PFSK-1 (cell line): ENCODE data around the gene BCL3.

Experiments
- FOXP2 ChIP-seq: optimal IDR thresholded peaks from 2 replicates; pipeline ENCODE3; 2011; ENCODE audit warnings: borderline replicate concordance, control low read depth, inconsistent platforms; ENCODE audit not compliant: insufficient read depth; ENCODE audit errors: extremely low read length, extremely low read depth
- POLR2AphosphoS5 ChIP-seq: IDR thresholded peaks from 2 replicates; pipeline ENCODE4 v1.6.1; 2012; ENCODE audit warnings: low read depth, mild to moderate bottlenecking, control low read depth, low read length, moderate library complexity
- SIN3A ChIP-seq: IDR thresholded peaks from 2 replicates; pipeline ENCODE4 v1.6.1; 2012; ENCODE audit warnings: mild to moderate bottlenecking, low read length, moderate library complexity, borderline replicate concordance; ENCODE audit not compliant: insufficient read depth
- TAF1 ChIP-seq: IDR thresholded peaks from 2 replicates; pipeline ENCODE4 v1.6.1; 2012; ENCODE audit warnings: low read length, control low read depth, borderline replicate concordance; ENCODE audit not compliant: insufficient read depth
- TF ChIP-seq, protein P1 (sequence below), 2 experiments: IDR thresholded peaks; 2 replicates each; pipeline versions ENCODE4 v1.6.1 to v1.8.0; 2011 to 2012; ENCODE audit warnings: low read depth in 2 of 2, low read length in 2 of 2, control low read depth in 1 of 2, inconsistent platforms in 1 of 2, mild to moderate bottlenecking in 1 of 2, moderate library complexity in 1 of 2; ENCODE audit not compliant: insufficient read depth in 1 of 2

DNA sequence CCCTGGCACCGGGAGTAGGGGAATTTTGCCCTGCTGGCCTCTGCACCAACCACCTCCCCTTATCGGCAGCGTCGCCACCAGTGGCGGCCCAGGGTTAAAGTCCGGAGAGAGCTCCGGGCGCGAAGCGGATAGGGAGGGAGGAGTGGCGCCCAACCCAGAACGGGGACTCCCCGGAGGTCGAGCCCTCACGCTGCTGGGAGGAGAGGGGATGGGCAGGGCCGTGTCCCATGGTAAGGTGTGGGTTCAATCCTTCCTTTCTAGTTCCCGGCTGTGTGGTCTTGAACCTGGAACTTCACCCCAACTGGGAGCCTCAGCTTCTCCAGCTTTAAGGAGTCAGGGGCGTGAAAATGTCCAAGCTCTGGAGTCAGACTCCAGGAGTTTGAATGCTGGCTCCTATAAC lies 23.3 kb upstream of the BCL3 start:
- TF ChIP-seq POLR2AphosphoS5 (no peak), TAF1 (no peak), SIN3A (no peak), FOXP2 (no peak)
- TF ChIP-seq, protein P1, sequence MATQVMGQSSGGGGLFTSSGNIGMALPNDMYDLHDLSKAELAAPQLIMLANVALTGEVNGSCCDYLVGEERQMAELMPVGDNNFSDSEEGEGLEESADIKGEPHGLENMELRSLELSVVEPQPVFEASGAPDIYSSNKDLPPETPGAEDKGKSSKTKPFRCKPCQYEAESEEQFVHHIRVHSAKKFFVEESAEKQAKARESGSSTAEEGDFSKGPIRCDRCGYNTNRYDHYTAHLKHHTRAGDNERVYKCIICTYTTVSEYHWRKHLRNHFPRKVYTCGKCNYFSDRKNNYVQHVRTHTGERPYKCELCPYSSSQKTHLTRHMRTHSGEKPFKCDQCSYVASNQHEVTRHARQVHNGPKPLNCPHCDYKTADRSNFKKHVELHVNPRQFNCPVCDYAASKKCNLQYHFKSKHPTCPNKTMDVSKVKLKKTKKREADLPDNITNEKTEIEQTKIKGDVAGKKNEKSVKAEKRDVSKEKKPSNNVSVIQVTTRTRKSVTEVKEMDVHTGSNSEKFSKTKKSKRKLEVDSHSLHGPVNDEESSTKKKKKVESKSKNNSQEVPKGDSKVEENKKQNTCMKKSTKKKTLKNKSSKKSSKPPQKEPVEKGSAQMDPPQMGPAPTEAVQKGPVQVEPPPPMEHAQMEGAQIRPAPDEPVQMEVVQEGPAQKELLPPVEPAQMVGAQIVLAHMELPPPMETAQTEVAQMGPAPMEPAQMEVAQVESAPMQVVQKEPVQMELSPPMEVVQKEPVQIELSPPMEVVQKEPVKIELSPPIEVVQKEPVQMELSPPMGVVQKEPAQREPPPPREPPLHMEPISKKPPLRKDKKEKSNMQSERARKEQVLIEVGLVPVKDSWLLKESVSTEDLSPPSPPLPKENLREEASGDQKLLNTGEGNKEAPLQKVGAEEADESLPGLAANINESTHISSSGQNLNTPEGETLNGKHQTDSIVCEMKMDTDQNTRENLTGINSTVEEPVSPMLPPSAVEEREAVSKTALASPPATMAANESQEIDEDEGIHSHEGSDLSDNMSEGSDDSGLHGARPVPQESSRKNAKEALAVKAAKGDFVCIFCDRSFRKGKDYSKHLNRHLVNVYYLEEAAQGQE (IDR thresholded peaks at IDR 0.05; ENCODE audit: insufficient read depth in 1 of 2, low read depth in 2 of 2, low read length in 2 of 2): no peak
